Progenitor cell of endocrine pancreas (in vitro differentiated cells): Measurements from ENCODE around the gene GLRX5. TPM values are rescaled to one million over a fixed set of nuclear protein-coding genes. Genes with fewer than 3 reads are reported as not detected.
"Not testable (repeated sequence)": the region's sequence is repeated elsewhere in the genome, so short reads cannot be mapped to it uniquely, and the experiment has no call there.

Experiments used
- DNase-seq: peaks from one replicate; pipeline ENCODE4 v3.0.0; 2021; ENCODE audit warnings: low spot score; ENCODE audit not compliant: unreplicated experiment
- H3K27ac Mint-ChIP-seq: 2 replicates; pipeline ENCODE4 v1.8.0; 2021; ENCODE audit warnings: mild to moderate bottlenecking, moderate library complexity, mixed read lengths
- H3K27me3 Mint-ChIP-seq: 2 replicates; pipeline ENCODE4 v1.8.0; 2021; ENCODE audit warnings: mixed read lengths
- H3K36me3 Mint-ChIP-seq: 2 replicates; pipeline ENCODE4 v1.8.0; 2022; ENCODE audit warnings: mixed read lengths; ENCODE audit not compliant: insufficient read depth
- H3K4me1 Mint-ChIP-seq: 2 replicates; pipeline ENCODE4 v1.8.0; 2021; ENCODE audit warnings: low read depth, mixed read lengths
- H3K4me3 Mint-ChIP-seq: 2 replicates; pipeline ENCODE4 v1.8.0; 2021; ENCODE audit warnings: low read depth, mild to moderate bottlenecking, moderate library complexity, mixed read lengths
- H3K9me3 Mint-ChIP-seq: 2 replicates; pipeline ENCODE4 v1.8.0; 2021; ENCODE audit warnings: low read depth, mixed read lengths
- CTCF ChIP-seq: fragments of 200-600 bp; sonication (generic); IDR thresholded peaks from one replicate; pipeline ENCODE4 v1.5.0; 2021; ENCODE audit warnings: antibody characterized with exemption, mild to moderate bottlenecking; ENCODE audit not compliant: unreplicated experiment
- total RNA-seq: library from RNA; stranded (reverse); gene quantifications from 2 replicates; pipeline ENCODE4 v1.2.1, GENCODE V29; 2021

The GLRX5 gene
- total RNA-seq, 1 donor from 2014 or later: 54.8 TPM

- no peaks in the 10 kb centered on the region for H3K36me3 Mint-ChIP-seq
- H3K27me3 Mint-ChIP-seq: peaks cover 31% of the 10 kb centered on the region
- H3K9me3 Mint-ChIP-seq: no peaks in the 10 kb centered on the region
- no peak for DNase-seq
- no peak for TF ChIP-seq CTCF
- no peak overlapping the region for H3K4me3 Mint-ChIP-seq
- H3K4me1 Mint-ChIP-seq: no peaks in the 10 kb centered on the region
- H3K27ac Mint-ChIP-seq: no peak overlapping the region
Measured at GRCh38 chr14:95509495-95509894, 25.4 kb upstream of the GLRX5 start.

DNA sequence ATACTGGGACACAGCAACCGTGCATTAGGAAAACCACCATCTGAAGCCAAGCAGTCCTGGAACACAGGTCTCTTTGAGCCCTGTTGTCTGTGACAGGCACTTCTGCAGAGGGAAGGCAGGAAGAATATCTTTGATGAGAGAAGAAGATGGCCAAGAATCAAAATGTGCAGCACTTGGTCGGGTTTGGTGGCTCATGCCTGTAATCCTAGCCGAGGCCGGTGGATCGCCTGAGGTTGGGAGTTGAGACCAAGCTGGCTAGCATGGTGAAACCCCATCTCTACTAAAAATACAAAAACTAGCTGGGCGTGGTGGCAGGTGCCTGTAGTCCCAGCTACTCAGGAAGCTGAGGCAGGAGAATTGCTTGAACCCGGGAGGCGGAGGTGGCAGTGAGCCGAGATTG is 24.5 kb upstream of the GLRX5 start:
- H3K4me3 Mint-ChIP-seq, DNase-seq, H3K4me1 Mint-ChIP-seq, H3K9me3 Mint-ChIP-seq, H3K27ac Mint-ChIP-seq, H3K36me3 Mint-ChIP-seq: not testable (repeated sequence)
- peaks cover 37% of the 10 kb centered on the region for H3K27me3 Mint-ChIP-seq

- Mint-ChIP-seq H3K9me3 (no peaks in the 10 kb centered on the region), H3K27ac (no peak overlapping the region), H3K4me1 (peaks cover 1% of the 10 kb centered on the region), H3K4me3 (no peak overlapping the region), H3K36me3 (no peaks in the 10 kb centered on the region), H3K27me3 (peaks cover 40% of the 10 kb centered on the region)
- no peak for DNase-seq
- no peak for TF ChIP-seq CTCF
Measured at GRCh38 chr14:95510804-95511203, 24.0 kb upstream of the GLRX5 start.

DNA sequence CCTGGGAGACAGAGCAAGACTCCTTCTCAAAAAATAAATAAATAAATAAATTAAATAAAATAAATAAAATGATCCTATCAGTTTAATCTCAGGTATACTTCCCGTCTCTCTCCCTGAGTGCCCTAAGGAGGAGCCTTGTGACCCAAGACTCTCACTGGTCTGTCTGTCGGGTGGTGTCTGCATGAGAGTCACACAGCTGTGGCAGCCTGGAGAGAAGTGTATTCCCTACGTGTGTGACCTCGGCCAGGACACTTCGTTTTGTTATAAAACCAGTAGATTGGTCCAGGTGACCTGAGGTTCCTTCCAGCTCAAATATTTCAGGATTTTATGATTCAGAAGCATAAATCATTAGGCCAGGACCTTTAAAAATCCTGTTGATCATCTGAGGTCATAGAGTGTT is 23.2 kb upstream of the GLRX5 start:
- no peaks in the 10 kb centered on the region for H3K9me3 Mint-ChIP-seq

DNA sequence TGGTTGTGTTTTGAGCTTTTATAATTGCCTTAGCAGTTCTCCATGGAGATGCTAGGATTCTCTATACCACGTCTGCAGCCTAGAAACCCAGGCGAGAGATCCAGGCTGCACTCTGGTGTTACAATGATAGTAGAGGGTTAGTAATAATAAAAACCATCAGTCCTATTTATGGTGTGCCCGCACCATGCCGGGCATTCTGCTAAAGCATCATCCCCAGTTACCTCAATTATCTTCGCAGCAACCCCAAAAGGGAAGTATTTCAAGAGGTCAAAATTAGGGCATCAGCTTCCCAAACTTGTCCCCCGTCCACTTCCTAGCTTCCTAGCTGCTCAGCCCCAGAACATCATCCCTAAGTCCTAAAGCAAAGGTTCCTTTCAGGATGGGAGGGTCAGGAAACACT is 21.6 kb upstream of the GLRX5 start:
- no peak overlapping the region for H3K4me3 Mint-ChIP-seq
- DNase-seq: no peak
- H3K27ac Mint-ChIP-seq: no peak overlapping the region
- peaks cover 6% of the 10 kb centered on the region for H3K4me1 Mint-ChIP-seq
- peaks cover 56% of the 10 kb centered on the region for H3K27me3 Mint-ChIP-seq
- H3K9me3 Mint-ChIP-seq: no peaks in the 10 kb centered on the region
- no peaks in the 10 kb centered on the region for H3K36me3 Mint-ChIP-seq
- no peak for TF ChIP-seq CTCF

More for the DNA sequence above, 23.2 kb upstream of the GLRX5 start:
- no peak overlapping the region for H3K4me3 Mint-ChIP-seq
- no peaks in the 10 kb centered on the region for H3K36me3 Mint-ChIP-seq
- no peak for DNase-seq
- TF ChIP-seq CTCF: no peak
- peaks cover 42% of the 10 kb centered on the region for H3K27me3 Mint-ChIP-seq
- H3K4me1 Mint-ChIP-seq: peaks cover 3% of the 10 kb centered on the region
- no peak overlapping the region for H3K27ac Mint-ChIP-seq

GRCh38 chr14:95514131-95515079 is 20.4 kb upstream of the GLRX5 start:
- no peak for DNase-seq
- TF ChIP-seq CTCF: no peak
- Mint-ChIP-seq H3K27ac (no peak overlapping the region), H3K36me3 (no peaks in the 10 kb centered on the region), H3K4me3 (no peak overlapping the region), H3K4me1 (peaks cover 6% of the 10 kb centered on the region), H3K9me3 (no peaks in the 10 kb centered on the region), H3K27me3 (peaks cover 60% of the 10 kb centered on the region)
